Measurements from ENCODE around the gene TMEM114.

Gene TMEM114

DNA sequence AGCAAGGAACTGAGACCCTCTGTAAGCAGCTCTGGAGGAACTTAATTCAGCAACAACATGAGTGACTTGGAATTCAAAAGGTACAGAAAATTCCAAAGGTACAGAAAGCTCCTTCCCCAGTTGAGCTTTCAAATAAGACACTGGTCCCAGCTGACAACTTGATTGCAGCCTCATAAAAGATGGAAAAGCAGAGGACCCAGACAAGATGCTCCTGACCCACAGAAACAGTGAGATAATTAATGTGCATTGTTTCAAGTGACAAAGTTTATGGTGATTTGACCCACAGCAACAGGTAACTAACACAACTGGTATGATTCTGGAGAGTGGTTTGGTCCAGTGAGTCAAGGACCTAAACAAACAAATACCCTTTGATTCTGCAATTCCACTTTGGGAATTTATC is 15.2 kb upstream of the TMEM114 start:
- H3K27me3 ChIP-seq (ENCODE audit: insufficient read depth, low read length), result no peaks in the 10 kb centered on the region; the same call in 1 of the 2 replicates
- no peak overlapping the region for H3K9ac ChIP-seq (ENCODE audit: low read depth, low read length)
- H3K4me1 ChIP-seq (ENCODE audit: insufficient read depth, low read length), result 0 out of 2 replicates have a peak, but pooled peaks cover 5% of the 10 kb centered on the region
- no peak overlapping the region for H3K4me3 ChIP-seq (ENCODE audit: low read length)
- no peaks in the 10 kb centered on the region for H3K9me3 ChIP-seq (ENCODE audit: insufficient read depth, low read depth, low read length)
- H3K36me3 ChIP-seq (ENCODE audit: insufficient read depth, low read depth, low read length), result no peaks in the 10 kb centered on the region
- no peak overlapping the region for H3K27ac ChIP-seq (ENCODE audit: low read length)

DNA sequence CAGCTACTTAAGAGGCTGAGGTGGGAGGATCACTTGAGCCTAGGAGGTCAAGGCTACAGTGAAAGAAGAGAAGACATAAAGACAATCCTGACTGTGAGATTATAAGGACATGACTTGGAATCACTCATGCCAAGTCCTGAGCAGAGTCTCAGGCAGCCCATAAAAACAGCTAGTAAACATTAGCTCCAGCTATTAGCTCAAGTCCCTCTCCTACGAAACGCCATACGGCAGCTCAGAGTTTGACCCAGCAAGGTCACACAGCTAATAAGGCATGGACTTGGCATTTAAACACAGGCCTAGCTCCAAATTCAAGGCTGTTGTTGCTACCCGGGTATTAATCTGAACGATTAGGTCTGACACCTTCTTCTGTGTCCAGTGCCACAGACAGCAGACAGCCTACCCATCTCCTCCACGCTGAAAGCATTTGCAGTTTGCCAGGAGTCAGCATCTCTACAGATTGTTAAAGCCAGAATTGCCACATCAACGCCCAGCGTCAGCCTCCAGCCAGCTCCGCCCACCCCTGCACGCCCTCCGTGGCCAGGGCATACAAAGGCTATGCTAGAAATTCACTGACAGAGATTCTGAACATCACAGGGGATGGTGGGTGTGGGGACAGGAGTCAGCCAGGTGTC is 9.9 kb upstream of the TMEM114 start:
- no peak overlapping the region for H3K27ac ChIP-seq (ENCODE audit: low read length)
- peaks cover 12% of the 10 kb centered on the region for H3K27me3 ChIP-seq (ENCODE audit: insufficient read depth, low read length)
- H3K9ac ChIP-seq (ENCODE audit: low read depth, low read length), result no peak overlapping the region
- 0 out of 2 replicates have a peak, but pooled peaks cover 5% of the 10 kb centered on the region for H3K4me1 ChIP-seq (ENCODE audit: insufficient read depth, low read length)
- H3K4me3 ChIP-seq (ENCODE audit: low read length), result no peak overlapping the region
- H3K36me3 ChIP-seq (ENCODE audit: insufficient read depth, low read depth, low read length), result no peaks in the 10 kb centered on the region
- H3K9me3 ChIP-seq (ENCODE audit: insufficient read depth, low read depth, low read length), result peaks cover 4% of the 10 kb centered on the region; the same call in 1 of the 2 replicates

DNA sequence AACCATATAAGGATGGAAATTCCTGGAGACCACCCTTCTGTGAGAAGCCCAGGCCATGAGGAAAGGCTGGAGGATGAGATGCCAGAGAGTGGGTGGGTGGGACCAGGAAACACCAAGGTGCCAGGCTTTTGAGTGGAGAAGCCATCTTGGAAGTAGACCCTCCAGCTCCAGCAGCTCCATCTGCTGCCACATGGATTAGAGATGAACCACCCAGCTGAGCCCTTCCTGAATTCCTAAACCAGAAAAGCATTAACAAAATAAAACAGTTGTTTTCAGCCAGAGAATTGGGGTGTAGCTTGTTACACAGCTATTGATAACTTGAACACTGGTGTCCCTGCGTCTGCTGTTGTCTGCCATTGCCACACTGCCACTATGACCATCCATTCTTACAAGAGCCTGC is 6.3 kb upstream of the TMEM114 start:
- peaks cover 36% of the 10 kb centered on the region for H3K27me3 ChIP-seq (ENCODE audit: insufficient read depth, low read length)
- no peak overlapping the region for H3K27ac ChIP-seq (ENCODE audit: low read length)
- peaks cover 4% of the 10 kb centered on the region; the same call in 1 of the 2 replicates for H3K9me3 ChIP-seq (ENCODE audit: insufficient read depth, low read depth, low read length)
- no peaks in the 10 kb centered on the region for H3K36me3 ChIP-seq (ENCODE audit: insufficient read depth, low read depth, low read length)
- no peak overlapping the region for H3K9ac ChIP-seq (ENCODE audit: low read depth, low read length)
- H3K4me1 ChIP-seq (ENCODE audit: insufficient read depth, low read length), result no peaks in the 10 kb centered on the region
- H3K4me3 ChIP-seq (ENCODE audit: low read length), result no peak overlapping the region

DNA sequence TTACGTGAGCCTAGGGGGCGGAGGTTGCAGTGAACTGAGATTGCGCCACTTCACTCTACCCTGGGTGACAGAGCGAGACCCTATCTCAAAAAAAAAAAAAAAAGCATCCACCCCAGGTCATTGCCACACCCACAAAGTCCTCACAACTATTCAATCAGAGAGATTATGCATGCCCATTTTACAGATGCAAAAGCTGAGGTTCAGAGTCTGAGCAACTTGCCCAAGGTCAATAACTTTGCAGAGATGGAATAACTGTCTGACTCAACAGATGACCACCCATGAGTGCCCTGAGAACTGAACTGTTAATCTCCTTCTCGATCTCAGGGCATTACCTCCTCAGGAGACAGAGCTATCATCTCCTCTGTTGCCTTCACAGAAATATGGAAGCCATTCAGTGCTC is 5.5 kb upstream of the TMEM114 start:
- peaks cover 44% of the 10 kb centered on the region for H3K27me3 ChIP-seq (ENCODE audit: insufficient read depth, low read length)
- no peak overlapping the region for H3K9ac ChIP-seq (ENCODE audit: low read depth, low read length)

DNA sequence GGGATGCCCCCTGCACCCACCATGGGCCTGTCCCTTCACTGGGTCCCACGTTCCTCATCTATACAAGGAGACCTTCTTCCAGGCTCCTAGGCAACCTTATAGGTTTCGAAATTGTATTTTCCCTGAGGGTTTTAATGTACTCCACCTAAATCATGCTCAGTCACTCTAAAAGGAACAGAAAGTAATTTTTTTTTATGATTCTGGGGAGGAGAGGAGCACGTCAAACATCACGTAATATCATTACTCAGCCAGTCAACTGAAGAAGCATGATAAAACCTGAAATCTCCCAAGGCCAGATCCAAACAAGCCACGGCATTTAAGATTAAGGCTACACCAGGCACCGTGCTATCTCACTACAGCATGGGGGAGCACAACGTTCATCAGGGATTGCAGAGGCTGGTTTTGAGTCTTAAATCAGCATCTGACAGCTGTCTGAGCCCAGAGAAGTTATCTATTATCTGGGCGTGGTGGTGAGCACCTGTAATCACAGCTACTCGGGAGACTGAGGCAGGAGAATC is 3.9 kb upstream of the TMEM114 start:
- no peaks in the 10 kb centered on the region for H3K4me1 ChIP-seq (ENCODE audit: insufficient read depth, low read length)
- no peak overlapping the region for H3K27ac ChIP-seq (ENCODE audit: low read length)
- H3K27me3 ChIP-seq (ENCODE audit: insufficient read depth, low read length), result peaks cover 60% of the 10 kb centered on the region
- H3K36me3 ChIP-seq (ENCODE audit: insufficient read depth, low read depth, low read length), result no peaks in the 10 kb centered on the region
- peaks cover 4% of the 10 kb centered on the region; the same call in 1 of the 2 replicates for H3K9me3 ChIP-seq (ENCODE audit: insufficient read depth, low read depth, low read length)
- no peak overlapping the region for H3K9ac ChIP-seq (ENCODE audit: low read depth, low read length)
- H3K4me3 ChIP-seq (ENCODE audit: low read length), result no peak overlapping the region

More for the DNA sequence above, 5.5 kb upstream of the TMEM114 start:
- Histone ChIP-seq H3K27ac (ENCODE audit: low read length) (no peak overlapping the region), H3K9me3 (ENCODE audit: insufficient read depth, low read depth, low read length) (peaks cover 4% of the 10 kb centered on the region; the same call in 1 of the 2 replicates), H3K4me3 (ENCODE audit: low read length) (no peak overlapping the region), H3K36me3 (ENCODE audit: insufficient read depth, low read depth, low read length) (no peaks in the 10 kb centered on the region), H3K4me1 (ENCODE audit: insufficient read depth, low read length) (no peaks in the 10 kb centered on the region)

DNA sequence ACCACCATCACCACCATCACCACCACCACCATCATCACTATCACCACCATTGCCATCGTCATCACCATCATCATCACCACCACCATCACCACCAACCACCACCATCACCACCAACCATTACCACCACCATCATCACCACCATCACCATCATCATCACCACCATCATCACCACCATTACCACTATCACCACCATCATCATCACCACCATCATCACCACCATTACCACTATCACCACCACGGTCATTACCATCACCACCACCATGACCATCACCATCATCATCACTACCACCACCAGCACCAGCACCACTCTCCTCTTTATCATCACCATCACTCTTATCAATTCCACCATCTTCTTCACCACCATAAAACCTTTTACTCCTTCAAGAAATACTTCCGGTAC is 1.1 kb upstream of the TMEM114 start:
- Histone ChIP-seq H3K36me3 (ENCODE audit: insufficient read depth, low read depth, low read length) (no peaks in the 10 kb centered on the region), H3K9ac (ENCODE audit: low read depth, low read length) (no peak overlapping the region), H3K27ac (ENCODE audit: low read length) (no peak overlapping the region), H3K4me1 (ENCODE audit: insufficient read depth, low read length) (no peaks in the 10 kb centered on the region), H3K9me3 (ENCODE audit: insufficient read depth, low read depth, low read length) (peaks cover 2% of the 10 kb centered on the region; the same call in 1 of the 2 replicates), H3K4me3 (ENCODE audit: low read length) (no peak overlapping the region), H3K27me3 (ENCODE audit: insufficient read depth, low read length) (peaks cover 75% of the 10 kb centered on the region)

DNA sequence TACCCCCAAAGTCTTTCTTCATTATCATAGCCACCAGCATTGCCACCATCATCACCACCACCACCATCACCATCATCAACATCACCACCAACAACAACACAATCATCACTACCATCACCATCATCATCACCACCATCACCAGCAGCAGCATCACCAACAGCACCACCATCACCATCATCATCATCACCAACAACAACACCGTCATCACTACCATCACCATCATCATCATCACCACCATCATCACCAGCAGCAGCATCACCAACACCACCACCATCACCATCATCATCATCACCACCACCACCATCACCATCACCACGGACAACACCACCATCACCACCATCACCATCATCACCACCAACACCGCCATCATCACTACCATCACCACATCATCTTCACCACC is 500 bp upstream of the TMEM114 start:
- peaks cover 81% of the 10 kb centered on the region for H3K27me3 ChIP-seq (ENCODE audit: insufficient read depth, low read length)
- no peaks in the 10 kb centered on the region for H3K9me3 ChIP-seq (ENCODE audit: insufficient read depth, low read depth, low read length)
- no peaks in the 10 kb centered on the region for H3K36me3 ChIP-seq (ENCODE audit: insufficient read depth, low read depth, low read length)
- H3K4me1 ChIP-seq (ENCODE audit: insufficient read depth, low read length), result no peaks in the 10 kb centered on the region
- no peak overlapping the region for H3K9ac ChIP-seq (ENCODE audit: low read depth, low read length)
- peak overlapping the region; percentile 21; the same call in 1 of the 2 replicates for H3K4me3 ChIP-seq (ENCODE audit: low read length)
- H3K27ac ChIP-seq (ENCODE audit: low read length), result no peak overlapping the region

DNA sequence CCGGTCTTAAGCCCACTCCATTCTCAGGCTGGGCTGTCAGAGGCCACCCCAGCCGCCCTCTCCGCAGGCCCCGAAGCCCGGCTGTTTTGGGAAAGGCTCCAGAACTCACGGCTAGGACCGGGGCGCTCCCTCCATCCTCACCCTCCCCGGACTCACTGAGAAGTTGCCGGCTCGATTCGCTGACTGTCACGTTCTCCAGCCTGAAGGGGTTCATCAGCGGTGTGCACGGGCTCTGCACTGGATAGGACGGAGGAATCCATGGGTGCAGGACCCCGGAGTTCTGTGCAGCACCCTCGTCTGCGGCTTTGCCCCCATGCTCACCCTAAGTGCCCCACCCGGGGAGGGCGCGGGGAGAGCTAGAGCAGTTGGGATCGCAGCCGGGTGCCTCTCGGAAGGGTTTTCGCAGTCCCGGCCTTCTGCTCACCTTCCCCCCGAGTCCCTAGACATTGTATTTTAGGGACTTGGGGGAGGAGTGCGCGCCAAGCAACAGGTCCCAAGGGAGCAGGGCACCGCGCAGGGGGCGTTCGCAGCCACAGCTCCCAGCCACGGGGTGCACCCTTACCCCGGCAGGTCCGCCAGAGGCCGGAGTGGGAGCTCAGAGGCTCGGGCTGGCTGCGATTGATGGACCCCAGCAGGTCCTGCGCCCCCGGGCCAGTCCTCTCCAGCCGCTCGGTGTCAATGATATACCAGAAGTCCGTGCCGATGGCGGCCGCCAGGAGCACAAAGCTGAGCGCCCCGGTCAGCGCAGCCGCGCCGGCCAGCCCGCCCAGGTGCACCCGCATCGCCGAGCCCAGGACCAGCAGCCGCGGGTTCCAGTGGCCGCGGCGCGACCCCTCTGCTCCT is 1.0 kb downstream of the TMEM114 start:
- H3K4me3 ChIP-seq (ENCODE audit: low read length), result peak overlapping the region; percentile 63
- H3K9me3 ChIP-seq (ENCODE audit: insufficient read depth, low read depth, low read length), result no peaks in the 10 kb centered on the region
- H3K4me1 ChIP-seq (ENCODE audit: insufficient read depth, low read length), result no peaks in the 10 kb centered on the region
- no peaks in the 10 kb centered on the region for H3K36me3 ChIP-seq (ENCODE audit: insufficient read depth, low read depth, low read length)
- peaks cover 85% of the 10 kb centered on the region for H3K27me3 ChIP-seq (ENCODE audit: insufficient read depth, low read length)
- H3K27ac ChIP-seq (ENCODE audit: low read length), result no peak overlapping the region
- peak overlapping the region; percentile 5; the same call in 1 of the 2 replicates for H3K9ac ChIP-seq (ENCODE audit: low read depth, low read length)

DNA sequence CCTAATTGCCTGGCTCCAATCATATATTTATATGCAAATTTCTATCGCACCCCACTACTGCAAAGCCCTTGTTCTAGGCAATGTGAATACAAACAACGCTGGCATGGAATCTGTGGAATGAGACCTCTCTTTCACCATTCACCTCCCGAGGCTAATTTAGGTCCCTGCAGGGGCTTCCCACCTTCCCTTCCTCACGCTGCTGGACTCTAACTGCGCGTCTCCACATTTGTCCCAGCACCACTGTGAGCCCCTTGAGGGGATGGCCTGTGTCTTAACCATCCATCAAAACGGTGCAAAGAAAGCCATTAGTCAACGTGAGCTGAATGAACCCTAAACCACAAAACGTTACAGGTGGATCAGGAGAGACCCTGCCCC is 1.6 kb downstream of the TMEM114 start:
- Histone ChIP-seq H3K27me3 (ENCODE audit: insufficient read depth, low read length) (peaks cover 81% of the 10 kb centered on the region), H3K27ac (ENCODE audit: low read length) (no peak overlapping the region), H3K36me3 (ENCODE audit: insufficient read depth, low read depth, low read length) (no peaks in the 10 kb centered on the region), H3K9ac (ENCODE audit: low read depth, low read length) (no peak overlapping the region), H3K4me1 (ENCODE audit: insufficient read depth, low read length) (no peaks in the 10 kb centered on the region), H3K9me3 (ENCODE audit: insufficient read depth, low read depth, low read length) (no peaks in the 10 kb centered on the region), H3K4me3 (ENCODE audit: low read length) (peak overlapping the region; percentile 63)

DNA sequence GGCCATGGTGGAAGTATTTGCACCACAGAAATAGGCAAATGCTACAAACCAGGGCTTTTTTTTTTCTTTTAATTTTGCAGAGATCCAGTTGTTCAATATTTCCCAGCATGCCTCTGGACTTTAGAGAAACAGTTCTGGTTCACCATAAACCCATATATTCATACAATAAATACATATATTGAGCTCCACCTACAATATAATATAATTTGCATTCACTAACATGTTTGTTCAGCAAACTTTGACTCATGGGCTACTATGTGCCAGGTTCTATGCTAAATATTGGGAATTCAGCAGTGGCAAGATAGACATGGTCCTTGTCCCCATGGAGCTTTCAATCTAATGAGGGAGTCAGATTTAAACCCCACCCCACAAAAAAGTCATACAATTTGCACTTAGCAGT is 3.2 kb downstream of the TMEM114 start:
- Histone ChIP-seq H3K4me1 (ENCODE audit: insufficient read depth, low read length) (peaks cover 3% of the 10 kb centered on the region; the same call in 1 of the 2 replicates), H3K4me3 (ENCODE audit: low read length) (no peak overlapping the region), H3K9ac (ENCODE audit: low read depth, low read length) (no peak overlapping the region), H3K27me3 (ENCODE audit: insufficient read depth, low read length) (peaks cover 71% of the 10 kb centered on the region), H3K27ac (ENCODE audit: low read length) (no peak overlapping the region), H3K9me3 (ENCODE audit: insufficient read depth, low read depth, low read length) (no peaks in the 10 kb centered on the region), H3K36me3 (ENCODE audit: insufficient read depth, low read depth, low read length) (no peaks in the 10 kb centered on the region)

DNA sequence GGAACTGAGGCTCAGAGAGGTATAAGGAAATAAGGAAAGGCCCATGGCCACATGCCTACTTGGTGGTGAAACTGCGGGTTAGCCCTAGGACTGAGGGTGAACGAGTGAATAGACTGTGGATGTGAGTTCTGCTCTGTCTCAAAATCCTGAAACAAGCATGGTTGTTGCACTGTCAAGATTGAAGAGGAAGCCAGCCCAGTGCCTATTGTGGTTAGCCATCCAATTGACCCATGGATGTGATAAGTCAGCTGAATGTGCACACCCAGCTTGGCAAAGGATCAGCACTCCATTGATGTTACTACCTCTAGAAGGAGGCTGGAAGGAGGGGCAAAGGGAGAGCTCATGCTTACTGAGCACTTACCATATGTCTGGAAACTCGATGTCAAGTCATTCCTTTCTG is 4.5 kb downstream of the TMEM114 start:
- Histone ChIP-seq H3K27me3 (ENCODE audit: insufficient read depth, low read length) (peaks cover 59% of the 10 kb centered on the region), H3K4me1 (ENCODE audit: insufficient read depth, low read length) (peaks cover 5% of the 10 kb centered on the region; the same call in 1 of the 2 replicates), H3K27ac (ENCODE audit: low read length) (no peak overlapping the region), H3K9ac (ENCODE audit: low read depth, low read length) (no peak overlapping the region), H3K36me3 (ENCODE audit: insufficient read depth, low read depth, low read length) (no peaks in the 10 kb centered on the region), H3K4me3 (ENCODE audit: low read length) (no peak overlapping the region), H3K9me3 (ENCODE audit: insufficient read depth, low read depth, low read length) (no peaks in the 10 kb centered on the region)
